HCT116 (cell line): ENCODE measurements around the gene SUCNR1. TPM values are rescaled to one million over a fixed set of nuclear protein-coding genes. Genes with fewer than 3 reads are reported as not detected.

ENCODE experiments used
- total RNA-seq: library from RNA; stranded (reverse); gene quantifications from one replicate; pipeline ENCODE4 v1.2.1, GENCODE V29; 2021; ENCODE audit not compliant: unreplicated experiment

SUCNR1 gene
- total RNA-seq, 1 experiment from 2014 or later: 0.17 TPM

Other genes starting within 250 kb of the SUCNR1 start
- gene AADACL2, start 139.7 kb upstream of the SUCNR1 start, total RNA-seq: not detected
- 3.8 TPM for gene AADAC, start 59.5 kb upstream of the SUCNR1 start, total RNA-seq